GM19043 (cell line): ENCODE data around the gene CRYGC.
"Not testable (repeated sequence)": the region's sequence is repeated elsewhere in the genome, so short reads cannot be mapped to it uniquely, and the experiment has no call there.

Source experiments
- ATAC-seq: cut with Tn5 transposase; IDR thresholded peaks from one replicate; pipeline ENCODE4 v1.9.1; 2021; ENCODE audit warnings: low read depth; ENCODE audit not compliant: unreplicated experiment

The CRYGC gene

GRCh38 chr2:208138334-208138733, 8.7 kb upstream of the CRYGC start:
- not testable (repeated sequence) for ATAC-seq

- ATAC-seq: no peak
These were observed 7.1 kb upstream of the CRYGC start for GRCh38 chr2:208136716-208137094.

GRCh38 chr2:208135794-208136715, 6.4 kb upstream of the CRYGC start:
- no peak for ATAC-seq

- no peak for ATAC-seq
These were observed 5.4 kb upstream of the CRYGC start for GRCh38 chr2:208134928-208135586.

GRCh38 chr2:208130712-208131110, 1.1 kb upstream of the CRYGC start:
- ATAC-seq: no peak

- ATAC-seq: no peak
These were observed 1.5 kb downstream of the CRYGC start for GRCh38 chr2:208128136-208128535.

- no peak for ATAC-seq
These were observed 2.5 kb downstream of the CRYGC start for GRCh38 chr2:208127090-208127489.

- ATAC-seq: no peak
These were observed 4.4 kb downstream of the CRYGC start for GRCh38 chr2:208125251-208125650.

- not testable (repeated sequence) for ATAC-seq
These were observed 5.5 kb downstream of the CRYGC start, which contains the start of gene CRYGD for GRCh38 chr2:208124013-208124715. Gene CRYGD, minus strand, starts transcription at chr2:208124524. Its CDS starts 51 bp downstream, at chr2:208124473.

GRCh38 chr2:208122248-208122647, 7.4 kb downstream of the CRYGC start:
- ATAC-seq: no peak

- ATAC-seq: no peak
These were observed 10.7 kb downstream of the CRYGC start for GRCh38 chr2:208118918-208119317.

- ATAC-seq: not testable (repeated sequence)
These were observed 12.2 kb downstream of the CRYGC start for GRCh38 chr2:208117390-208117789.

- no peak for ATAC-seq
These were observed 16.7 kb downstream of the CRYGC start for GRCh38 chr2:208112969-208113368.

- not testable (repeated sequence) for ATAC-seq
These were observed 17.3 kb downstream of the CRYGC start for GRCh38 chr2:208112273-208112745.

GRCh38 chr2:208103616-208104015, 26.0 kb downstream of the CRYGC start:
- ATAC-seq: no peak

GRCh38 chr2:208101716-208102631, 27.7 kb downstream of the CRYGC start:
- no peak for ATAC-seq

GRCh38 chr2:208099682-208100470, 29.8 kb downstream of the CRYGC start:
- no peak for ATAC-seq

- not testable (repeated sequence) for ATAC-seq
These were observed 30.9 kb downstream of the CRYGC start for GRCh38 chr2:208098701-208099100.

GRCh38 chr2:208098267-208098666, 31.4 kb downstream of the CRYGC start:
- ATAC-seq: no peak
